SW 1271 (cell line): Measurements from ENCODE around the gene SCD5.

Source experiments
- DNase-seq, 2 experiments: peaks; one replicate each; lab custom pipeline; 2025; lab: John Stamatoyannopoulos, UW

The SCD5 gene

DNA sequence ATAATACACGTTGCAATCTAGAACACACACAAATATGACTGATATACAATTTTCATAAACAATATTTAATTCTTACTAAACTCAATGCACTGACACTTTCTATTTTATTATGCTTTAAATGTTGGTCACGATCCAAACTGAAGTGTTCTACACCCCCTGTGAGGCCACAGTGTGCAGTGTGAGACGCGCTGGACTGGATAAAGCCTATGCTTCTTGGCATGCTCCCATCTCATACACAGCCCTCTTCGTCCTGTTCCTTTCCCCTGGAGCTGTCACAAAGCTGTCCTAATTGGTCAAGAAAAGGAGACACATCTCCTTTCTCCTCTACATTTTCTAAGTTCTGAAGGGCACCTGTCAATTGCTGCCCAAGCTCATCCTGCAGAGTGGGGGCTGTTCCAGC, 72.0 kb downstream of the SCD5 start:
- DNase-seq: no peak

DNA sequence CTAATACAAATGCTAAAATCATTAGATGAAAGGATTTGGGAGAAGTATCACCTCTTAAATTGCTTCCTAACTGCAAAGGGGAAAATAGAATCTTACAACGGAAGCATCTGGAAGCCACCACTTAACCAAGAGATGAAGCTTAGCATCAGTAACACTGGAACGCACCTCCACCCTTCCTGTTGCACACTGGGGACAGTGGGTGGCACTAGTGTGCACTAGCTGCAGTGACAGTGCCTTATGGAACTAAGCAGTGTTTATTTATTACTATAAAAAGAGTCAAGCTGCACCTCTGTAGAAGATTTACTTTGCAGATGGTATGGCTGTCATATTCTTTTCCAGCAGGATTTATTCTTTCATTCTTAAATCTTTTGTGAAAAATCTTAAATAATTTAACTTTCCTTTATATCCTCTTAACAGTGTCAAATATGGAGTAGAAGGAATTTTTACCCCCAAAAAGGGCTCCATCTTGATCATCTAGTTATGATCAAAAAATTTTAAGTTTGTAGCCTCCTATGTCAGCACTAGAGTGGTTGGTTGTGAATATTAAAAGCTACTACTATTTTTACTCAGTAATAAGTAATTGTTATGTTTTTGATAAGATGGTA, 76.7 kb downstream of the SCD5 start:
- DNase-seq: peak in 1 of 2 experiments; percentile 3

DNA sequence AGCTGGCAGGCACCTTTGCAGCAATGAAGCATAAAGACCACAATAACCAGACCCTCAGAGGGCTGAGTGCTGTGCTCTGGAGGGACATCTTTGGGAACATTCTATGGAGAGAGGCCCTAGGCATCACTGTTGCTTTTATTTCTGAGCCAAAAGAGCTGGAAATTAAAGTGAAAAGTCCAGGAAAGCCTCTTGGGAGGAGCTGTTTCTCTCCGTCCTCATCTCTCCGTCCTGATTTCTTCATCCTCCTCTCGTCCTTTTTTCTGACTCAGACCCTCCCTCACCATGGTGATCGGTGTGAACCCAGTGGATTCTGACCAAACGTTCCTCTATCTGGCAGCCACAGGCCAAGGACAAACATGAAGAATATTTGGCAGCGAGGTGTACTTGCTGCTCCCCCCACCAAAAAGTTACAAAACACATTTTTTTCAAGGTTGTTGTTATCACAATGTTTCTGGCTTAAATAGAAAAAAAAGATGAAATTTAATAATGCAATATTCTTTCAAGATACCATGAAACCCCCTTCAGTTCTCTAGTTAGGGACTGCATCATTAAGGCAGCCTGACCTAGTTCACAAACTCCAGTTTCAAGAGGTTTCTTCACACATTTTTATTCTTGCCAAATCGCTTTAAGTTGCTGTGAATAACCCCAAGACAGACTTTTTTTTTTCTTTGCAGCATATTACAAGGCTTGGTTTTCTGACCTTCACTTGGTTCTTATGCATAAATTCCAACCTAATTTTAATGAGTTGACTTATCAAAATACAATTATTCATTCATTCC, 80.2 kb downstream of the SCD5 start:
- DNase-seq: no peak

DNA sequence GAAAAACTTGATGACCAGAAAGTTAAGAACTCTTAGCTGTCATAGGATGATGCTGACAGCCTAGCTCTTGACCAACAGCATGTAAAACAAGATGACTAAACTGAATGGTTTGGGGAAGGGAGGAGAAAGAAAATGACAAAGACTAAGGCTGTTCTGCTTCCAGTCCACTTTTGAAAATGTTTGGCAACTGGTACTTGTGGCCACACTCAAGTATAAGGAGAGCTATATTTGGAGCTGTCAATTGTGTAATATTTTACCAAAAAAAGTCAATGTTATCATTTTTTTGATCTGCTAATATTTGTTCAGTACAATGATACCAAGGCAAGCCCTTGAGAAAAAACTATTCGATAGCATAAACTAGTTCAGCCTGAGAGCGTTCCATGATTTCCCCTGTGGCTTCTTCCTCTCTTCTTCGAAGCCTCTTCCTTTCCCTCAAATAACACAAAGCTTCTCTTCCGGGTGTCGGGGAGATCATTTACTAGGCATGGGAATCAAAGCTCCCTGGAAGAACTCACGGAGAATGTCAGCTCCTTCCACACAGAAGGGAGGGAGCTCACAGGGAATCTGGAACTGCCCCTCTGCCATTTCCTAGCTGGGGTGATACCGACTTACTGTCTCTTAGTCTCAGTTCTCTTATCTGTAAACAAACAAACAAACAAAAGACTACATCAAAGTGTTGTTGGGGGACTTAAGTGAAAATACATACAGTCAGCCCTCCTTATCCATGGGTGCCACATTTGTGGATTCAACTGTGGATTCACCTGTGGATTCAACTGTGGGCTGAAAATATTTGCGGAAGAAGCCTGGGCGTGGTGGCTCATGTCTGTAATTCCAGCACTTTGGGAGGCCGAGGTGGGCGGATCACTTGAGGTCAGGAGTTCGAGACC, 82.6 kb downstream of the SCD5 start:
- no peak for DNase-seq

DNA sequence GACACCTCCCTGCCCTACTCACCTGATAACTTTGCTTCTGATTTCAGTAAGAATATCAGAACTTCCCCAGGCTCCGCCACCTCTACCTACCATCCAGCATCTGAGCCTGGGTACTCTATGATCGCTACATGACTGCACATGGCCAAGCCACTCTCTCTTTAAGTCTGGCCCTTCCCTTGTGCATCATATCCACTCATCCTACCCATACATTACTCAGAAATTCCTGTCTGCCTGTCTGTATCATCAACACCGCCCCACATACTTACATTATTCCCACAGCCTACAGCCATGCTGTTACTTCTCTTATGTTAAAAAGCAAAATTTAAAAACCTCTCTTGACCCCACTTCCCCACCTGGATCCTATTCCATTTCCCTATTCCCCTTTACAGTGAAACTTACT, 84.7 kb downstream of the SCD5 start:
- no peak for DNase-seq

DNA sequence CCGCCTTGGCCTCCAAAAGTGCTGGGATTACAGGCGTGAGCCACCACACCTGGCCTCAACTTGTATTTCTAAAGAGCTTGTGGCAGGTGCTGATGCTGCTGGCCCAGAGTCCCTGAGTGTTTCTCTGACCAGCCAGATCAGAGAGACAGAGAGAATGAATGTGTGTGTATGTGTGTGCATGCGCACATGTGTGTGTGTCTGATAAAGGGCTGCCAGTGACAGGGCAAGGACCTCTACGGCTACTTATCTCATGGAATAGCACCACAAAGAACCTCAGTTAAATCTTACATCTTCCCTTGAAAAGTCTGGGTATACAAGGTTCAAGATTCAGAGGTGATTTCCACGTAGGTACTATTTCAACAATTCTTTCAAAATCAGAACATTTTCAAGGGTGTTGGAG, 86.0 kb downstream of the SCD5 start:
- DNase-seq: no peak

DNA sequence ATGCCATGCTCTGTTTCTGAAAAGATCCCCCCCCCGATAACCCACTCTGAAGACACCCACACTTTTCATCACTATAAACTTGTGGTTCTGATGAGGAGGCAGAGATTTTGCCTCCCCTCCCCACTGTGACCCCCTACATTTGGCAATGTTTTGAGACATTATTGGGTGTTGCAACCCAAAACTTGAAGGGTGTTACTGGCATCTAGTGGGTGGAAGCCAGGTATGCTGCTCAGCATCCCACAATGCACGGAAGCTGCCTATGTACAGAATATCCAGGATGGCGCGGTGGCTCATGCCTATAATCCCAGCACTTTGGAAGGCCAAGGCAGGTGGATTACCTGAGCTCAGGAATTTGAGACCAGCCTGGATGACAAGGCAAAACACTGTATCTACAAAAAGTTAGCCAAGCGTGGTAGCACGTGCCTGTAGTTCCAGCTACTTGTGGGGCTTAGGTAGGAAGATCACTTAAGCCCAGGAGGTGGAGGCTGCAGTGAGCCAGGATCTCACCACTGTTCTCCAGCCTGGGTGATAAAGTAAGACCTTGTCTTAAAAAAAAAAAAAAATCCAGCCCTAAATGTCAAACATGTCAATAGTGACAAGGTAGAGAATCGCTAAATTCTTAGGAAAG, 87.3 kb downstream of the SCD5 start:
- no peak for DNase-seq

DNA sequence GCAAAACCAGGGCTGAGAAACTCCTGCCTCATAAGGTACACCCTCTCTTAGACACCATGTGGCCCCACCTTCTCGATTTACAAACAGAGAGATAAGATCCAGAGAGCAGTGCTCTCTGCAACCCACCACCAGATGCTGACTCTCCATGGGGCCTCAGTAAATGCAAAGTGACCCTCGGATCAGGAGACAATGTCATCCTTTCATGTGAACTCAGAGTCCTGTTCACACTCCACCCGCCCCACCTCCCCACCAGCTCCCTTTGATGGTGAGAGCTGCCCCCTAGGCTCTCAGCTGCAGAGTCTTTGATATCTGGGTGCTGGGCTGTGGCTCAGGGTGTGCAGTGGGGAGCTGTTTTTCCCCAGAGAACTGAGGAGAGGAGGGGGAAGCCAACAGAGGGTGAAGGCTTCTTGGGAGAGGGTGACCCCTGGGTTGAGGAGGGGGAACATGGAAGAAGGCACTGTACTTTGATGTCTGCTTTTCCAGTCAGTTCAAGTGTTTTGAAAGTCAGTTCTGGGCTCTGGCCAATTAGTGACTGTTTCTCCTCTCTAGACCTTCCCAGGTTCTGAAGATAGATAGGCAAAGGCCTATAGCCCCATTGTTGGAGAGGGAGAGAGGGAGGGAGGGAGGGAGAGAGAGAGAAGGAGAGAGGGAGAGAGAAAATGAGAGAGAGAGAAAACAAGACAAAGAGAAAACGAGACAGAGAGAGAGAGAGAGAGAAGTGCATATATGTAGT, 88.2 kb downstream of the SCD5 start:
- DNase-seq: no peak

DNA sequence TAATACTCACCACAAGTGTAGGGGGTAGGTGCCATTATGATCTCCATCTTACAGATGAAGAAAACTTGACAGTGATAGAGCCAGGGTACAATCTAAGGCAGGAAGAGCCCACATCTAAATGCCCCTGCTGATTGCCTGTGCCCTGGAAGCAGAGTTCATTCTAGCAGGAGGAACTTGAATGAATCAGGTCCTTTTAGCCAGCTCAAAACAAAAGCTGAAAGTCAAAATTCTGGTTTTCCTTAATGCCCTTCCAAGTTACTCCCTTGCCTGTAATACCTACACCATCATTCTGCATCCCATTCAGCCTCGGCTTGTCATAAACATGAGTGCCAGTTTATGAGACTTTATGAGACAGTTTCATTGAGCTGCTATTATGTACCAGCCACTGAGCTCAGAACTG, 89.6 kb downstream of the SCD5 start:
- DNase-seq: no peak

DNA sequence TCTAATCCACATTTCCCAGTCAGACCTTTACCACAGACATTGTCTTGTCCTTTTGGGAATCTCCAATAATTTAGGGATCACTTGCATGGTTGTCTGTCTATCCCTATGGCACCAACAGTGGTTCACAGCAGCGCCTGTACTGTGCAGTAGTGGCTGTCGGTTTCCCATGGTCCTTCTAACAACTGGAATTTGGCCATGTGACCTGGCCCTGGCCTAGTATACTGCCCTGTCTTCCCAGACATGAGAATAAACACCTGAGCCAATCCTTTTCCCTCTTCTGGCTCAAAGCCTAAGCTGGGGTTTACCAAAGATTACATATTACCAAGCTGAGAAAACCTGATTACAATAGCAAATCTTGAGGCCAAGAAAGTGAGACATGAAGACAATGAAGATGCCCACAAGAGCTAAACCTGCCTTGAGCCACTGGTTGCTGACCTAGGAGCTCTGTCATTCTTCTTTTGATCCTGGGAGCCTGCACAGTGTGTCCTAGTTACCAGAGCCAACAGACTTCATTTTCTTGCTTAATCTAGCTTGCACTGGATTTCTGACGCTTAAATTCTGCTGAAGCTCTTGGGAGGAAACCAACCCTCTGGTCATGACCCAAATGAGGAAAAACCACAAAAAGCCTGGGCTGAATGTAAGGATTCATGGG, 92.1 kb downstream of the SCD5 start:
- no peak for DNase-seq

DNA sequence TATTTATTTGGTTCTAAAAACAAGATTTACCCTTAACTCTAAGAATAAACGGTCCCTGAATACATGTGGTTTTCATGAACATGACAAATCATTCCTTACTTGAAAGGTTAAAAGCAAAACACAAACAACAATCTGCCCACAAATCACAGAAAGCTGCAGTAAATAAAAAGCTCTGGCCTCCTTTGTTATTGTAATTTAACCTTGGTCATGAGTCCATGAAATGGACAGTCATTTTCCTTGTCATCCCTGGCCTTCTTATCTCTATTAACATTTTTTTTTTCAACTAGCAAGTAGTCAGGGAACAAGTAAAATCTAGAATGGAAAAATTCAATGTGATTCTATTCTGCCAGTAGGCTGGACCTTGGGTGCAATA, 92.7 kb downstream of the SCD5 start:
- DNase-seq: no peak

DNA sequence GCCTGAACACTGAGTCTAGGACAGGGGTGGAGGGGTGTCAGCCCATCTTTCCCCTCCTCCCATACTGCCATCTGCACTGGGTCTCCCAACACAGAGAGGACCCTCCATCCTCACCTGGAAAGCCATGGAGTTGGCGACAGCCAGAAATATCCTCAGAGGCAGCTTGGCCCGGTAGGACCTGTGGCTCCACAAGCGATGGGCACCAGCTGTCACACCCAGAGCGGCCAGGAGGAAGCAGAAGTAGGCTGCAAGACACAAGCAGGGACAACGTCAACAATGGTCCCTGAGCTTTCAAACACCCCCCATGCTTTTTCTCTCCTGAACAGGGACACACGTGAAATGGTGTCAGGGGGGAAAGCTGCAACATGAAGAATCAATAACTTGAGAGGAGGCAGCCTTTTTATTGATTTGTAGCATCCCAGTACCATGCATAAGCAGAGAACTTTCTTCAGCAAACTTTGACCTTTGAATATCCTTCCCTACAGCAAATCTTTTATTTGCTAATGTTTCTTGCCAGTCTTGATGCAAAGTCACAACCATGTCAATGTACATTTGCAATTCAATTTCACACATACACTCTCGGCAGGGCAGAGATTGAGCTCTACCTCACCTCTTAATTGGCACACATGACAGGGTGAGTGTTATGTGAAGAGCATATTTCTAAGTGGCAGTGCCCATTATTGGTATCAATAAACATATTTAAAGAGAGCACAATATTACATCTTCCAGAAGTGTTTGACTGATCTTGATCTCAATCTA, 93.2 kb downstream of the SCD5 start:
- no peak for DNase-seq

DNA sequence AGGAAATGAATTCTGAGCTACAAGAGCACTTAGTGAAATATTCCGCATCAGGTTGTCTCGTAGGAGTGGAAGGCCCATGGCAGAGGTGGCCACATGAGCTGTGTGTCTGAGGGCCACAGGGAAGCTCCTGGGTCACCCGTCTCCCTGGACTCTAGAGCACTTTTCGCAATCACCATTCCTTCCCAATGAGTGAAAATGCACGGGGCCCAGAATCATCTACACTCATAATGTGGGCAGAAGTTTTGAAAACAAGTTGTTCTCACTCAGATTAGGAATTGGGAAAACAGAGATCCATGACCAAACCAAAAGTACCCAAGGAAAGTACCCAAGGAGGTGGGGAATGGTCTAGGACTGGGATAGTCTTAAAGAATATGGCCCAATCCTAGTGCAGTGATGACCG, 94.4 kb downstream of the SCD5 start:
- DNase-seq: no peak

DNA sequence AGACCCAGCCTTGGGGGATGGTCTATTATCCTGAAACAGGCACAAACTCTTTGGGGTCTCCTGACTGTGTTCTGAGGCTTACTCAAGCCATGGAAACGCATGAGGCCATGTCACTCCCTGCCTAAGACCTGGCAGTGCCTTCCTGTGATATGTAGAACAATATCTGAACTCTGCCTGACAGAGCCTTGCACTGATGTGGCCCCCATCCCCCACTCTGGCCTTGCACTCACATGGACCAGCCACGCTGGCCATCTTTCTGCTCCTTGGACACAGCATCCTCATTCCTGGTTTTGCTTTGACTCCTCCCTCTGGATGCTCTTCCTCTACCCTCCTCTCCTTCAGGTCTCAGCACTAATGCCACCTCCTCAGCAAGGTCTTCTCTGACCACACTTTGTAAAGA, 100.2 kb downstream of the SCD5 start:
- no peak for DNase-seq

DNA sequence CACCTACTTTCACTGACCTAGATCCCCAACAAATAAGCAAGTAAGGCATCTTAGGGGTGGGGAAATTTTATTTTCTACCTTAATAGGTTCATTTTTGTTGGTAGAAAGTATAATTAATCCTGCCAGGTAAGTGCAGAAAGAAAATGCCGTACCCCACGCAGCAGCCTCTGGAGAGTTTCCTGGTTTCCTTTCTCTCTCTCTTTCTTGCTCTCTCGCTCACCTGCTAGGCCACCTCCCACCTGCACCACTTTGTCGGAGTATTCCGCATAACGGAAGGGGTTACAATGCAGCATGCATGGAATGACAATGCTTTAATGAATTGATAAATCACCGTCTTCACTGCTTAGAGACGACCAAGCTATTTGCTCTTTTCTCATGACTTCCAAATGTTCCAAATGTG, 101.0 kb downstream of the SCD5 start:
- DNase-seq: no peak

DNA sequence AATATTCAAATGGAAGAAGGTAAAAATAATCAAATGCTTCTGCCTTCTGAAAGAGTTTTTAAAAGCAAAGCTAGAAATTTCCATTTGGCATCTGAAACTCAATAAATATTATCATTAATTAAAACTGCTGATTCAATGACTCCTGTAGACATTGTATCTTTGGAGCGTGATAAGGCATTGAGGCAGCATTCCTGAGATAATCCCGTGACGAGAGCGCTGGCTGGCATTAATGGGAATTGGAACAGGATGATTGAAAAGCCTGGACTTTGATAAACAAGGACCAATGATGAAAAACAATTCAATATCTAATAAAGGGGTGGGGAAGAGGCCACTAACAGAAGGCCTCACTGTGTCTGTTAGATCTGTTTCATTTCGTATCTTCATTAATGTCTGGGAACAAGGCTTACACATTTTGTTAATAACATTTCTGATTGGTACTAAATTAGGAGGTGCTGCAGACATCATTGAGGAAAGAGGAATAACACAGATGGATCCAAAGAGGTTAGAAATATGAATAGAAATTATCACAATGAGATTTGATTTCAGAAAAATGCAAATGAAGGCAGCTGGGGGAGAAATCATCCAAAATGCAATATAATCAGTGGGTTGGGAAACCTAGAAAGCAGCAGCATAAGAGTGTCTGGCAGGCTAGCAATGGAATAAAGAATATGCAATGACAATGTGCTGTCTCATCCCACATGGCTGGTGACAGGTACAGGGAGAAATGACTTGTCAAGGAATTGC, 102.3 kb downstream of the SCD5 start:
- DNase-seq: no peak

DNA sequence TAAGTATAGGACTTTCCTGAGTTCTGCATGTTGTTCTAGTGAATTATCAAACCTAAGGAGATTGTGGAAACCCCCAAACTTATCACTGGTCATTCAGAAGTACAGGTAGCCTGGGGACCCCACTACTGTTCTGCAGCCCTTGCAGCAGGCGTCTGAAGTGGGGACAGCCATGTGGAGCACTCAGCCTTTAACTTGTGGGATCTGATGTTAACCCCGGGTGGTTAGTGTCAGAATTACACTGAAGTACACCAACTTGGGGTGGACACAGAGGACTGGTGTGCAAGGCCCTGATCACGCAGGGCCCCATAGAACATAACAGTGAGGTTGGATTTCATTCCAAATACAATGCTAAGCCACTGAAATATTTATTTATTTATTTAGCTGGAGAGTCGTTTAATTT, 103.7 kb downstream of the SCD5 start:
- DNase-seq: no peak

DNA sequence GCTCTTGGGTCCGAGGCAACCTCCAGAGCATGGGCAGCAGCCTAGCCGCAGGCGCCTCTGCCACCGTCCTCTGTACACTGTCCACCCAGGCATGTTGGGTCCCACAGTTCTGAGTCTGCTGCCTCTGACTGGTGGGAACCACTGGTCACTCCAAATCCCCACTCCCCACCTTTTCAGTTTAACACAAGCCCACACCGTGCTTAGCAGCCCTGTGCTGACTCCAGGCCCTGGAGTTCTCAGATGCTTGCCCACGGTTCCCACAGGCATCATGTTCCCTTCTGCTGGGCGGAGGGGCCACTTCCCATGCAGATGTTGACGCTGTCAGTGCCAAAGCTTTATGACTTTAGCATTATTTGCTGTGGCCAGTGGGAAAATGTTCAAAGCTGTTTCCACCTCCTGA, 104.5 kb downstream of the SCD5 start:
- DNase-seq: no peak

DNA sequence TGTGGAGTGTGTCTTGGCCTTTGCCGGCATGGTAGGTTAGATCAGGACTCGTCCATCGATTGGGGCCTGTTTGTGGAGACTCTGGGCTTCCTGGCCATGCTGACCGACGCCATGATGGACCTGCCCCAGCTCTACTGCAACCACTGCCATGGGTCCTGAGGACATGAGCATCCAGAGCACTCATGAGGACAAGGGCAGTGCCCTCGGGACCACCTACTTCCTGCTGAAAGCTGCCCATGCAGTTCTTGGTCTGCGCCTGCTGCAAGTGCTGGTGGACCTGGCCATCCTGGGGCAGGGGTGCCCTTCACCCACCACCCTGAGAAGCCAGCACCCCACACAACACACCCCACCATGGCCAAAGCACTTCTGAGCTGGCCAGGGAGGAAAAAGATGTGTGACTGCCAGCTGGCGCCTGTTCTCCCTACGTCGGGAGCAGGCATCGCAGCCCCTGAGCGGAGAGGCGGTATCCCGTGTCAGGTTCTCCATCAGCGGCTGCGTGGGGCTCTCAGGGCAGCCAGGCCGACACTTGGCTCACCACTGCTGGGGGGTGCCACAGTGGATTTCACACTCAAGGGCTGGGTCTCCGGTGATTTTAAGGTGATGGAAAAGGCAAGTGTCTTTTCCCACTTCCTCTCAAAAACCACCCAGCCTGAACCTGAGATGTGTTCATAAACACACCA, 106.4 kb downstream of the SCD5 start:
- no peak for DNase-seq
